Measurements from ENCODE around the gene NAALADL2. TPM values are rescaled to one million over a fixed set of nuclear protein-coding genes. Genes with fewer than 3 reads are reported as not detected.

NAALADL2 gene
- total RNA-seq, 1 donor from 2014 or later, result 10.4 TPM

DNA sequence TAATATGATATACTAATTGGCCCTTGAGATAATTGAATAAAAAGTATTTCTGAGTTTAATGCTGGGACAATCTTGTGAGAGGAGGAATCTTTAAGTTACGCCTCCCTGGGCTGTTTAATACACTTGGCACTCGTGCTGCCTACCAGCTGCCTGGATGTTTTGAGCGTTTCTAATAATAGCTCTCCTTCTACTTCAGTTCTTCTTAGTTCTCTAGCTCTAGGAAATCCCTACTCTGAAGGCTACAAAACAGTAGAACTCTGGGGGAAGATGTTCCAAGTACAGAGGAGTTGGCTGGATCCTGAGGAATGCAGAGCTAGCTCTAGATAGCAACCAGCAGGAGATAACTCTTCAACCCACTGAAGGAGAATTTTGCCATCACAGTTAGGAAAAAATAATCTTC lies 3.5 kb downstream of the NAALADL2 start:
- TF ChIP-seq, protein P1, sequence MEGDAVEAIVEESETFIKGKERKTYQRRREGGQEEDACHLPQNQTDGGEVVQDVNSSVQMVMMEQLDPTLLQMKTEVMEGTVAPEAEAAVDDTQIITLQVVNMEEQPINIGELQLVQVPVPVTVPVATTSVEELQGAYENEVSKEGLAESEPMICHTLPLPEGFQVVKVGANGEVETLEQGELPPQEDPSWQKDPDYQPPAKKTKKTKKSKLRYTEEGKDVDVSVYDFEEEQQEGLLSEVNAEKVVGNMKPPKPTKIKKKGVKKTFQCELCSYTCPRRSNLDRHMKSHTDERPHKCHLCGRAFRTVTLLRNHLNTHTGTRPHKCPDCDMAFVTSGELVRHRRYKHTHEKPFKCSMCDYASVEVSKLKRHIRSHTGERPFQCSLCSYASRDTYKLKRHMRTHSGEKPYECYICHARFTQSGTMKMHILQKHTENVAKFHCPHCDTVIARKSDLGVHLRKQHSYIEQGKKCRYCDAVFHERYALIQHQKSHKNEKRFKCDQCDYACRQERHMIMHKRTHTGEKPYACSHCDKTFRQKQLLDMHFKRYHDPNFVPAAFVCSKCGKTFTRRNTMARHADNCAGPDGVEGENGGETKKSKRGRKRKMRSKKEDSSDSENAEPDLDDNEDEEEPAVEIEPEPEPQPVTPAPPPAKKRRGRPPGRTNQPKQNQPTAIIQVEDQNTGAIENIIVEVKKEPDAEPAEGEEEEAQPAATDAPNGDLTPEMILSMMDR (IDR thresholded peaks at IDR 0.05; ENCODE audit: unreplicated experiment), result no peak
- Mint-ChIP-seq H3K27me3 (no peaks in the 10 kb centered on the region), H3K4me1 (ENCODE audit: low read depth) (peaks cover 37% of the 10 kb centered on the region), H3K9me3 (ENCODE audit: low read depth) (no peaks in the 10 kb centered on the region), H3K4me3 (ENCODE audit: low read depth) (no peak overlapping the region), H3K36me3 (ENCODE audit: insufficient read depth) (peaks cover 2% of the 10 kb centered on the region), H3K27ac (no peak overlapping the region)
- DNase-seq (ENCODE audit: low spot score, unreplicated experiment), result no peak

DNA sequence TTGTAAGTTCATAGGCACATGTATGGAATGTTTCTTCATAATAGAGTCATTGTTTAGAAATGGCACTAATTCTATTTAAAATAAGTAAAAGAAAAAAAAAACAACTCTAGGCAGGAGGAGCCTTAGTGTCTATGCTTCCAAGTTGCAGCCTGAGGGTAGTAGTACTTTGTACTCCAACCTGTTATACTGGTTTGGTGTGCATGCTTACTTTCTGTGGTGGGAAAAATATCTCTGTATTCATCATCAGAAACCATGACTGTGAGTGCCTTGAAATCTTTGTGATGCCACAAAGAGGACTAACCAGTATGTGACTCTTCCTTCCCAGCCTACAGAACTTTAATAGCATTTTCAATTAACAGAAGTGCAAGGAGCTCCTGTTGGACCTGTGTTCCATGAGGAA lies 4.4 kb downstream of the NAALADL2 start:
- Mint-ChIP-seq H3K36me3 (ENCODE audit: insufficient read depth) (peaks cover 2% of the 10 kb centered on the region), H3K27me3 (no peaks in the 10 kb centered on the region), H3K4me1 (ENCODE audit: low read depth) (peaks cover 33% of the 10 kb centered on the region), H3K27ac (no peak overlapping the region), H3K9me3 (ENCODE audit: low read depth) (no peaks in the 10 kb centered on the region), H3K4me3 (ENCODE audit: low read depth) (no peak overlapping the region)
- DNase-seq (ENCODE audit: low spot score, unreplicated experiment), result no peak
- TF ChIP-seq, protein P1 (IDR thresholded peaks at IDR 0.05; ENCODE audit: unreplicated experiment), result no peak

DNA sequence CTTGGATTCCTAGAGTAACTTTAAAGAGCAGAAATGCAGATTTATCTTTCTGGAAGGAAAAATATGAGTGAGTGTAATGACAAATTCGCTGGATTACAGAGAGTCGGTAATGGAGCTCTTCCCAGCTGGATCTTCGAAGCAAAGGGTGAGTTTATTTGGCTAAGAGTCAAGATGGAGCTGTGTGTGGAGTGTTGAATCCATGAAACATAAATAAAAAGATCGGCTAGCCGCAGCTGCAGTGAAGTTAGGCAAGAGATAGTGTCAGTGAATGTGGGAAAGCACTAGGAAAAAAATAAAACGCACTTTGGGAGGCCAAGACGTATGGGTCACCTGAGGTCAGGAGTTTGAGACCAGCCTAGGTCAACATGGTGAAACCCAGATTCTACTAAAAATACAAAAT lies 10.3 kb downstream of the NAALADL2 start:
- Mint-ChIP-seq H3K4me1 (ENCODE audit: low read depth) (peaks cover 18% of the 10 kb centered on the region), H3K27me3 (no peaks in the 10 kb centered on the region), H3K9me3 (ENCODE audit: low read depth) (no peaks in the 10 kb centered on the region), H3K27ac (no peak overlapping the region), H3K36me3 (ENCODE audit: insufficient read depth) (no peaks in the 10 kb centered on the region), H3K4me3 (ENCODE audit: low read depth) (no peak overlapping the region)
- TF ChIP-seq, protein P1 (IDR thresholded peaks at IDR 0.05; ENCODE audit: unreplicated experiment), result no peak
- DNase-seq (ENCODE audit: low spot score, unreplicated experiment), result no peak

DNA sequence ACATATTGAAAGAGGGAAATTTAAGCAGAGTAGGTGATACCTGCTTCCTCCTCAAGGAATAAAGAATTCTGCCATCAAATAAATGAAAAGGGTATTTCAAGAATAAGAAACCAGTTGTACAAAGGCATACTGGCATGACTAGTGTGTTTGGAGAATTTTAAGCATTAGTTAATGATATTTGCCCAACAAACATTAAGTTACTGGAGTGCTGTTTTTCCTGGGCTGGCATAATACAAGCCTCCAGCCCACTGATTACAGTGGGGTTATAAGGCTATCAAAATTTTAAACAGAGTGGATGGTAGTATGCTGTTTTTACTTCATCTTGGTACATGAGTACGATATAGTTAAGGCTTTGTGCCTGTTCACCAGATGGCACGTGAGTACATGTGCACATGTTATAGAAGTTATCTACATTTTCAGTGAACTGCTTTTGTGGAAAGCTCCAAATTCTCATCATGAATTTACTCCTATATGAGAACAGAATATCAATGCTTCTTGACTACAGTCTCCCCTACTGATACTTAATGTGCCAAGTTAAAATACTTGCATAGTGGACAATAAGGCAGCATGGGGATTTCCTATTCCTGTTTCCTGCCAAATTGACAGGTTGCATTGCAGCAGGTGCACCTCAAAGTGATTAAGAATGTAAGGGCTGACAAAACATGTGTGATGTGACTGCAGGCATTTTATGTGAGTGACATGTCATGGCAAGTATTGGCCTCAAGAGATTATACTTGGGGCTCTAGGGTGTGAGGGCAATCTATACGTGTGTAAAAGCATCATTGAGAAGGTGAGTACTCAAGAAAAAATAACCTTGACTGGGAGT lies 14.9 kb downstream of the NAALADL2 start:
- Mint-ChIP-seq H3K27me3 (no peaks in the 10 kb centered on the region), H3K9me3 (ENCODE audit: low read depth) (no peaks in the 10 kb centered on the region), H3K36me3 (ENCODE audit: insufficient read depth) (no peaks in the 10 kb centered on the region), H3K27ac (no peak overlapping the region), H3K4me3 (ENCODE audit: low read depth) (no peak overlapping the region), H3K4me1 (ENCODE audit: low read depth) (peaks cover 17% of the 10 kb centered on the region)
- no peak for DNase-seq (ENCODE audit: low spot score, unreplicated experiment)
- TF ChIP-seq, protein P1 (IDR thresholded peaks at IDR 0.05; ENCODE audit: unreplicated experiment), result no peak

DNA sequence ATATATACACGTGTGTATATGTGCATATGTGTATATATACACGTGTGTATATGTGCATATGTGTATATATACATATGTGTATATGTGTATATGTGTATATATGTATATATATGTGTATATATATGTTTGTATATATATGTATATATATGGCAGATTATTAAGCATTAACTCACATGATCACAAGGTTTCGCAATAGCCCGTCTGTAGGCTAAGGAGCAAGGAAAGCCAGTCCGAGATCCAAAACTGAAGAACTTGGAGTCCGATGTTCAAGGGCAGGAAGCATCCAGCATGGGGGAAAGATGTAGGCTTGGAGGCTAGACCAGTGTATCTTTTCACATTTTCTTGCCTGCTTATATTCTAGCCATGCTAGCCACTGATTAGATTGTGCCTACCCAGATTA lies 23.7 kb downstream of the NAALADL2 start:
- H3K4me1 Mint-ChIP-seq (ENCODE audit: low read depth), result no peaks in the 10 kb centered on the region
- no peaks in the 10 kb centered on the region for H3K27me3 Mint-ChIP-seq
- no peak overlapping the region for H3K27ac Mint-ChIP-seq
- H3K36me3 Mint-ChIP-seq (ENCODE audit: insufficient read depth), result no peaks in the 10 kb centered on the region
- TF ChIP-seq, protein P1 (IDR thresholded peaks at IDR 0.05; ENCODE audit: unreplicated experiment), result no peak
- DNase-seq (ENCODE audit: low spot score, unreplicated experiment), result no peak
- no peak overlapping the region for H3K4me3 Mint-ChIP-seq (ENCODE audit: low read depth)
- H3K9me3 Mint-ChIP-seq (ENCODE audit: low read depth), result peaks cover 19% of the 10 kb centered on the region
